ENCODE data around the gene TIMELESS. TPM values are rescaled to one million over a fixed set of nuclear protein-coding genes. Genes with fewer than 3 reads are reported as not detected.
A peak's percentile ranks its signal among the peaks of the same experiment; 100 is the strongest.
"Not testable (repeated sequence)": the region's sequence is repeated elsewhere in the genome, so short reads cannot be mapped to it uniquely, and the experiment has no call there.

TIMELESS gene
- total RNA-seq, 2 donors from 2014 or later, result 29.8 to 80.6 TPM

GRCh38 chr12:56450241-56450640 lies 1.0 kb upstream of the TIMELESS start:
- no peak for DNase-seq (ENCODE audit: low spot score)

GRCh38 chr12:56449622-56449984 lies 377 bp upstream of the TIMELESS start:
- Mint-ChIP-seq H3K4me3 (peak overlapping the region; percentile 87), H3K27me3 (peaks cover 0 to 3% of the 10 kb centered on the region in 2 donors), H3K36me3 (peaks cover 4% of the 10 kb centered on the region), H3K27ac (peak overlapping the region; percentile 82 to 98), H3K4me1 (ENCODE audit: low read depth in 2 of 2) (peaks cover 20 to 25% of the 10 kb centered on the region in 2 donors), H3K9me3 (no peaks in the 10 kb centered on the region)
- no peak for DNase-seq (ENCODE audit: low spot score)
- no peak for ATAC-seq

More at GRCh38 chr12:56450241-56450640, 1.0 kb upstream of the TIMELESS start:
- Mint-ChIP-seq H3K4me3 (peak overlapping the region; percentile 87), H3K27me3 (peaks cover 0 to 3% of the 10 kb centered on the region in 2 donors), H3K4me1 (ENCODE audit: low read depth in 2 of 2) (peaks cover 17 to 22% of the 10 kb centered on the region in 2 donors), H3K9me3 (no peaks in the 10 kb centered on the region), H3K27ac (peak overlapping the region; percentile 82 to 98), H3K36me3 (no peaks in the 10 kb centered on the region)
- no peak for ATAC-seq

DNA sequence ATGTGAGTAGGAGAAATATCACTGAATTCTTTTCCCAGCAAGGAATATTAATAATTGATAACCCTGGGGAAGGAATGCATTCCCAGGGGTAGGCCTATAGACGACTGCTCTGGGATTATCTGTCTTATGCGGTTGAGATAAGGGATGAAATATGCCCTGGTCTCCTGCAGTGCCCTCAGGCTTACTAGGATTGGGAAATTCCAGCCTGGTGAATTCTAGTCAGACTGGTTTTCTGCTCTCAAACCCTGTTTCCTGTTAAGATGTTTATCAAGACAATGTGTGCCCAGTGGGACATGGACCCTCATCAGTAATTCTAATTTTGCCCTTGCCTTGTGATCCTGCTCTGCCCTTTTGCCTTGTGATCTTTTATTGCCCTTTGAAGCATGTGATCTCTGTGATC lies 6.0 kb downstream of the TIMELESS start:
- H3K9me3 Mint-ChIP-seq; H3K36me3 Mint-ChIP-seq; ATAC-seq; H3K27me3 Mint-ChIP-seq; DNase-seq (ENCODE audit: low spot score); H3K27ac Mint-ChIP-seq; H3K4me3 Mint-ChIP-seq: not testable (repeated sequence)
- peaks cover 14 to 16% of the 10 kb centered on the region in 2 donors for H3K4me1 Mint-ChIP-seq (ENCODE audit: low read depth in 2 of 2)

GRCh38 chr12:56437430-56438176 lies 11.6 kb downstream of the TIMELESS start:
- Mint-ChIP-seq H3K27ac (no peak overlapping the region), H3K27me3 (no peaks in the 10 kb centered on the region), H3K4me3 (no peak overlapping the region), H3K9me3 (no peaks in the 10 kb centered on the region), H3K4me1 (ENCODE audit: low read depth in 2 of 2) (peaks cover 0 to 5% of the 10 kb centered on the region in 2 donors), H3K36me3 (no peaks in the 10 kb centered on the region)
- DNase-seq (ENCODE audit: low spot score) (no peak), ATAC-seq (no peak)

GRCh38 chr12:56434828-56435227 lies 14.4 kb downstream of the TIMELESS start:
- Mint-ChIP-seq H3K9me3 (no peaks in the 10 kb centered on the region), H3K36me3 (peaks cover 4% of the 10 kb centered on the region), H3K27me3 (no peaks in the 10 kb centered on the region), H3K27ac (no peak overlapping the region), H3K4me3 (no peak overlapping the region), H3K4me1 (ENCODE audit: low read depth in 2 of 2) (peaks cover 0 to 5% of the 10 kb centered on the region in 2 donors)
- ATAC-seq, result no peak
- DNase-seq (ENCODE audit: low spot score), result no peak

- DNase-seq (ENCODE audit: low spot score), result no peak
- no peak for ATAC-seq
- H3K4me3 Mint-ChIP-seq, result no peak overlapping the region
- H3K36me3 Mint-ChIP-seq, result peaks cover 9% of the 10 kb centered on the region
- H3K4me1 Mint-ChIP-seq (ENCODE audit: low read depth in 2 of 2), result no peaks in the 10 kb centered on the region
- no peaks in the 10 kb centered on the region for H3K27me3 Mint-ChIP-seq
- no peaks in the 10 kb centered on the region for H3K9me3 Mint-ChIP-seq
- H3K27ac Mint-ChIP-seq, result no peak overlapping the region
These were observed 17.4 kb downstream of the TIMELESS start for GRCh38 chr12:56431850-56432249.

DNA sequence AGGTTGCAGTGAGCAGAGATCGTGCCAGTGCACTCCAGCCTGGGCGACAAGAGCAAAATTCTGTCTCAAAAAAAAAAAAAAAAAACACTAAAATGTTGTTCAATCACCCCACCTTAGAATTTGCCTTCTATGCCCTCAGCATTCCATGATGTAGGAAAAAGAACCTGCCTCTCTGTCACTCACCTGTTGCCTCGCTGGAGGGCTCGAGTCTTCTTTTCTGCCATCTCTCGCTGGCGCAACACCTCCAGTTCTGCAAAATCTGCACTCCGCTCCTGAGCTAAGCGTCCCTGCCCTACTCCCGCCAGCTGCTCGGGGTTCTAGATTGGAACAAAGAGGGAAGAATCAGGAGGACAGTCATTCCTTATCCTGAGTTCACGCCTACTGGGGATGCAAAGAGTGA lies 17.9 kb downstream of the TIMELESS start:
- no peaks in the 10 kb centered on the region for H3K27me3 Mint-ChIP-seq
- H3K27ac Mint-ChIP-seq, result no peak overlapping the region
- H3K4me1 Mint-ChIP-seq (ENCODE audit: low read depth in 2 of 2), result no peaks in the 10 kb centered on the region
- ATAC-seq, result no peak
- H3K36me3 Mint-ChIP-seq, result peaks cover 9% of the 10 kb centered on the region
- no peak for DNase-seq (ENCODE audit: low spot score)
- no peaks in the 10 kb centered on the region for H3K9me3 Mint-ChIP-seq
- no peak overlapping the region for H3K4me3 Mint-ChIP-seq

GRCh38 chr12:56425940-56426438 lies 23.2 kb downstream of the TIMELESS start:
- DNase-seq (ENCODE audit: low spot score), result no peak
- no peak overlapping the region for H3K27ac Mint-ChIP-seq
- H3K4me1 Mint-ChIP-seq (ENCODE audit: low read depth in 2 of 2), result no peaks in the 10 kb centered on the region
- no peaks in the 10 kb centered on the region for H3K27me3 Mint-ChIP-seq
- no peaks in the 10 kb centered on the region for H3K9me3 Mint-ChIP-seq
- peaks cover 22% of the 10 kb centered on the region for H3K36me3 Mint-ChIP-seq
- no peak for ATAC-seq
- no peak overlapping the region for H3K4me3 Mint-ChIP-seq

- Mint-ChIP-seq H3K4me1 (ENCODE audit: low read depth in 2 of 2) (no peaks in the 10 kb centered on the region), H3K27me3 (no peaks in the 10 kb centered on the region), H3K9me3 (no peaks in the 10 kb centered on the region), H3K36me3 (peaks cover 28% of the 10 kb centered on the region), H3K4me3 (no peak overlapping the region), H3K27ac (no peak overlapping the region)
- DNase-seq (ENCODE audit: low spot score) (no peak), ATAC-seq (no peak)
These were observed 24.0 kb downstream of the TIMELESS start for GRCh38 chr12:56425193-56425592.

- DNase-seq (ENCODE audit: low spot score) (no peak), ATAC-seq (no peak)
- no peak overlapping the region for H3K27ac Mint-ChIP-seq
- no peaks in the 10 kb centered on the region for H3K9me3 Mint-ChIP-seq
- H3K4me3 Mint-ChIP-seq, result no peak overlapping the region
- H3K27me3 Mint-ChIP-seq, result no peaks in the 10 kb centered on the region
- H3K4me1 Mint-ChIP-seq (ENCODE audit: low read depth in 2 of 2), result no peaks in the 10 kb centered on the region
- peaks cover 28% of the 10 kb centered on the region for H3K36me3 Mint-ChIP-seq
These were observed 28.8 kb downstream of the TIMELESS start for GRCh38 chr12:56420411-56420810.

DNA sequence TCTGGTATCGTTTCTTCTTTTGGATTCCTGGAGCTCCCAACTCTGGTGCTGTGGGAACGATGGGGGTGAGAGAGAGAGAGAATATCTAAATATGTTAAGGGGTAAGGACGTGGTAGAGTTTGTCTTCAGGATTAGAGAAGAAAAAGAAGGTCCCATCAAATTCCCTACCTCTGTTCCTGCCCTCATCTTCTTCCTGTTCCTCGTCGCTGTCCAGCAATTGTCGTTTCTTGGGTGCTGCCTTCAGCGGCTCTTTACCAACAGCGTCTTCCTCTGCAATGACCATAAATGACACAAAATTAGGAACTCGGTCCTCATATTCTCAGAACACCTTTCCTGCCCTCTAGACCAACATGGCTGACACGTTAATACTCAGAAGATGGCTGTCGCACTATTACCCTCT lies 31.5 kb downstream of the TIMELESS start:
- Mint-ChIP-seq H3K9me3 (no peaks in the 10 kb centered on the region), H3K27ac (no peak overlapping the region), H3K27me3 (no peaks in the 10 kb centered on the region), H3K4me1 (ENCODE audit: low read depth in 2 of 2) (no peaks in the 10 kb centered on the region), H3K4me3 (no peak overlapping the region), H3K36me3 (peaks cover 27% of the 10 kb centered on the region)
- no peak for ATAC-seq
- no peak for DNase-seq (ENCODE audit: low spot score)

DNA sequence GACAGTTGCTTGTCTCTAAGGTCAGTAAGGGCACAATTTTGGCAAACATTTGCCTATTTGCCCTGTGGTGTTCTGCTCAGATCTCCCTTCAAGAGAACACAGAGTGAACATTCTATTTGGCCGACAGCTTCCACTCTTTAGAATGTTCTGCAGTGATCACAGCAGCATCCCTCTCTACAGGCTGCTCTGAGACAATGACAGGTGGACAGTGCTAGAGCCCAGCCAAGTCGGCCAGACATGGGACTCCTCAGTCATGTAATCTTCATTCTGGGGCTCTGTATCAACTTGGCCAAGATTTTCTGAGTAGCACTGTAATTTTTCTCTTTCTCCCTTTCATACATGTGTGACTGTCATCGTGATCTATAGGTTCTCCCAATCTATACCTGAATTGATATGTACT lies 34.8 kb downstream of the TIMELESS start:
- H3K4me3 Mint-ChIP-seq, result no peak overlapping the region
- no peaks in the 10 kb centered on the region for H3K9me3 Mint-ChIP-seq
- no peaks in the 10 kb centered on the region for H3K27me3 Mint-ChIP-seq
- ATAC-seq, result no peak
- no peaks in the 10 kb centered on the region for H3K4me1 Mint-ChIP-seq (ENCODE audit: low read depth in 2 of 2)
- H3K36me3 Mint-ChIP-seq, result peaks cover 12% of the 10 kb centered on the region
- no peak overlapping the region for H3K27ac Mint-ChIP-seq
- DNase-seq (ENCODE audit: low spot score), result no peak

DNA sequence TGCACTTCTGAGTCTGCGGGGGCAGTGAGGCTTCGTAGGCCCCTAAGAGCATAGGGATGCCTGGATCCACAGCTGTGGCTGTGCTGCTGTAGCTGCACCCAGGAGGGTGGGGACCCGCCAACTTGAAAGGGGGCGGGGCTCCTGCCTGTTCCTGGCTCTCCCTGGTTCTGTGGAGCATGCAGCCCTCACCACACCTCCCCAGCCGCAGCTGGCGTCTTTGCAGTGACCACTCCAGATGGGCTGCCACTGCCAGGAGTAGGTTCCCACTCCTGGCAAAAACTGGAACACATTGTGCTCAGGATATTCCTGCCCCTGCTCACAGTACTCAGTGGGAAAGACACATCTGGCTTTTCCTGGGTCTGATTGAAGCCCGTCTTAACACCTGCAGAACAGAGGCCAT lies 35.8 kb downstream of the TIMELESS start:
- H3K9me3 Mint-ChIP-seq, result no peaks in the 10 kb centered on the region
- ATAC-seq, result no peak
- H3K36me3 Mint-ChIP-seq, result peaks cover 12% of the 10 kb centered on the region
- H3K27me3 Mint-ChIP-seq, result no peaks in the 10 kb centered on the region
- no peak overlapping the region for H3K27ac Mint-ChIP-seq
- H3K4me1 Mint-ChIP-seq (ENCODE audit: low read depth in 2 of 2), result no peaks in the 10 kb centered on the region
- H3K4me3 Mint-ChIP-seq, result no peak overlapping the region
- DNase-seq (ENCODE audit: low spot score), result no peak

DNA sequence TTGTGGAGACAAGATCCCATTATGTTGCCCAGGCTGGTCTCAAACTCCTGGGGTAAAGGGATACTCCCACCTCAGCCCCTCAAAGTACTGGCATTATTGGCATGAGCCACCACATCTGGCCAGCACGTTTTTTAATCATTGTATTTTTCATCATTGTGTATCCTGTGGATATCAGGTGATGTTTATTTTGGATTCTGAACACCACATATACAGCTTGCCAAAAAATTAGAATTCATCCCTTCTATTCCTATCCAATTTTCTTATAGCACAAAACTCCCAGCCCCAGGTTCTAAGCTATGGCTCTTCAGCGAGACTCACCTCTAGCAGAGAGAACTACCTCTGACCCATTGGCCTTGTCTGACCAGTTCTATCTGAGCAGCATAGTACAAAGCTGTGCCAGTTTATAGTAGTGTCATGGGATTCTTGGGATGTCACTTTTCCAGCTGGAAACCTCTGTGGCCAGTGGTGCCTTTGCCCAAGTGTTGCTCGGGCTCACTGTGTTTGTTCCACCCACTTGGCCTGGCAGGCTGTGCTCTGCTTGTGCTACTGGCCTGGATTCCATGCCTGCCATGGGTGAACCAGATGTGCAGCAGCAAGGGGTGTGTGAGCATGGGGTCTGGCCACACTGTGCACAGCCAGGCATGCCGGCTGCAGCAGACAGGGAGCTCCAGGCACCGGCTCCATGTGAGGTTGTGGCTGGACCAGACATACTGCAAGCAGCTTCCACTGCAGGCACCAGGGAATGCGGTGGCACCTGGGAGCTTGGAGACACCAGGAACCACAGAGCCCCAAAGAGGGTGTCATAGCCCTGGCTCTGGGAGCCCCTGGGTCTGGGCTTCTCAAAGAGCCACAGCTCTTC lies 37.2 kb downstream of the TIMELESS start:
- H3K4me3 Mint-ChIP-seq, result no peak overlapping the region
- DNase-seq (ENCODE audit: low spot score), result no peak
- peak in 1 of 2 donors; percentile 14 for ATAC-seq
- H3K36me3 Mint-ChIP-seq, result peaks cover 5% of the 10 kb centered on the region
- no peaks in the 10 kb centered on the region for H3K9me3 Mint-ChIP-seq
- H3K4me1 Mint-ChIP-seq (ENCODE audit: low read depth in 2 of 2), result no peaks in the 10 kb centered on the region
- H3K27me3 Mint-ChIP-seq, result no peaks in the 10 kb centered on the region
- no peak overlapping the region for H3K27ac Mint-ChIP-seq
